Measurements from ENCODE around the gene GTF2A1L. TPM values are rescaled to one million over a fixed set of nuclear protein-coding genes. Genes with fewer than 3 reads are reported as not detected.

Gene GTF2A1L
- total RNA-seq, 1 donor from 2014 or later: not detected

DNA sequence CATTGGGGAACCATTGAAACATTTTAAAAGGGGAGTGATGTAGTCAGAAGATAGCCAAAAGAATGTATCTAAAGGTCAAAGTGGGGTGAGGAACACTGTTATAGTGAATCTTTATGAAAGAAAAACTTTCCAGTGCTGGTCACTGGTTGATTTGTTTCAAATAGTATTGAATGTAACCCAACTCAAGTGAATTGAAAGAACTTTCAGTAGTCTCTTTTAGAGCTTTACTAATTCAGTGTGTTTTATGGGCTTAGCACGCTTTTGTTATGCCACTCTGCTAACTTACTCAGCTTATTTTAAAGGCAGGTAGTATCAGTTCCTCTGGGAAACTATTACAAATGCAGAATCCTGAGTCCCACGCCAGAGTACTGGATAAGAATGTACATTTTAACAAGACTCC, 57.3 kb downstream of the GTF2A1L start:
- Mint-ChIP-seq H3K36me3 (ENCODE audit: low read depth, unreplicated experiment) (no peaks in the 10 kb centered on the region), H3K27ac (ENCODE audit: unreplicated experiment) (no peak overlapping the region), H3K4me1 (ENCODE audit: unreplicated experiment) (peaks cover 8% of the 10 kb centered on the region), H3K9me3 (ENCODE audit: unreplicated experiment) (no peaks in the 10 kb centered on the region), H3K27me3 (ENCODE audit: unreplicated experiment) (peaks cover 2% of the 10 kb centered on the region), H3K4me3 (ENCODE audit: unreplicated experiment) (no peak overlapping the region)
- DNase-seq (ENCODE audit: low spot score): no peak
- TF ChIP-seq, protein P1, sequence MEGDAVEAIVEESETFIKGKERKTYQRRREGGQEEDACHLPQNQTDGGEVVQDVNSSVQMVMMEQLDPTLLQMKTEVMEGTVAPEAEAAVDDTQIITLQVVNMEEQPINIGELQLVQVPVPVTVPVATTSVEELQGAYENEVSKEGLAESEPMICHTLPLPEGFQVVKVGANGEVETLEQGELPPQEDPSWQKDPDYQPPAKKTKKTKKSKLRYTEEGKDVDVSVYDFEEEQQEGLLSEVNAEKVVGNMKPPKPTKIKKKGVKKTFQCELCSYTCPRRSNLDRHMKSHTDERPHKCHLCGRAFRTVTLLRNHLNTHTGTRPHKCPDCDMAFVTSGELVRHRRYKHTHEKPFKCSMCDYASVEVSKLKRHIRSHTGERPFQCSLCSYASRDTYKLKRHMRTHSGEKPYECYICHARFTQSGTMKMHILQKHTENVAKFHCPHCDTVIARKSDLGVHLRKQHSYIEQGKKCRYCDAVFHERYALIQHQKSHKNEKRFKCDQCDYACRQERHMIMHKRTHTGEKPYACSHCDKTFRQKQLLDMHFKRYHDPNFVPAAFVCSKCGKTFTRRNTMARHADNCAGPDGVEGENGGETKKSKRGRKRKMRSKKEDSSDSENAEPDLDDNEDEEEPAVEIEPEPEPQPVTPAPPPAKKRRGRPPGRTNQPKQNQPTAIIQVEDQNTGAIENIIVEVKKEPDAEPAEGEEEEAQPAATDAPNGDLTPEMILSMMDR (IDR thresholded peaks at IDR 0.05; ENCODE audit: unreplicated experiment): no peak

DNA sequence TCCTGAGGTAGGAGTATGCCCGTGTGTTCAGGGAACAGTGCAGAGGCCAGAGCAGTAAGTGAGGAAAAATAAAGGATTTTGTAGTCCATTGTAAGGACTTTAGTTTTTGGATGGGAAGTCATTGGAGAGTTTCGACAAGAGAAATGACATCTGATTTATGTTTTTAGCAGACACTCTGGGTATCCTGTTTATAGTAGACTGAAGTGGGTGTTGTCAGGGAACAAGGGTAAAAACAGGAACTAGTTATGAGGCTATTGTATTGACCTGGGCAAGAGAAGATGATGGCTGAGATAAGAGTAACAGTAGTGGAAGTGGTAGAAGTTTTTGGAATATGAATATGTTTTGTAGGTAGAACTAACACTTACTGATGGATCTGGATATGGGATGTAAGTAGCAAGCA, 59.8 kb downstream of the GTF2A1L start:
- no peak for DNase-seq (ENCODE audit: low spot score)
- peaks cover 8% of the 10 kb centered on the region for H3K4me1 Mint-ChIP-seq (ENCODE audit: unreplicated experiment)

DNA sequence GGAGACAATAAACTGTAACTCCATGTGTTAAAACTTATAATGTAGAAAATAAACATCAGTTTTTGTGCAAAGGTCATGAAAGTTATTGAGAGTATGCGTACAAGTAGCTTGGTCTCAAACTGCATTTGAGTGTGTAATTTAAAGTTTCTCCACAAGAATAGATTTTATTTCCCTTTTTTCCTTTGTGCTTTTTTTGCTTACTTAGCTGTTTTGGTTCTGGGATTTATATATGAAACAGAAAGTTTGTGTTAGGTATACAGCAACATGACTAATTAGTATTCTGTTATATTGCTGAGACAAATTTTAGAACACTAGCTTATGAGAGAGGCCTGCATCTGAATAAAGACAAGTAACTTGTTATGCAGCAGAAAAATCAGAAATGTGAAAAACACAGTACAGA, 67.5 kb downstream of the GTF2A1L start:
- no peaks in the 10 kb centered on the region for H3K9me3 Mint-ChIP-seq (ENCODE audit: unreplicated experiment)
- no peaks in the 10 kb centered on the region for H3K36me3 Mint-ChIP-seq (ENCODE audit: low read depth, unreplicated experiment)

More for the DNA sequence above, 59.8 kb downstream of the GTF2A1L start:
- H3K4me3 Mint-ChIP-seq (ENCODE audit: unreplicated experiment): no peak overlapping the region
- no peaks in the 10 kb centered on the region for H3K9me3 Mint-ChIP-seq (ENCODE audit: unreplicated experiment)
- TF ChIP-seq, protein P1 (IDR thresholded peaks at IDR 0.05; ENCODE audit: unreplicated experiment): no peak
- peak overlapping the region; percentile 6 for H3K27ac Mint-ChIP-seq (ENCODE audit: unreplicated experiment)
- no peaks in the 10 kb centered on the region for H3K27me3 Mint-ChIP-seq (ENCODE audit: unreplicated experiment)
- H3K36me3 Mint-ChIP-seq (ENCODE audit: low read depth, unreplicated experiment): no peaks in the 10 kb centered on the region

DNA sequence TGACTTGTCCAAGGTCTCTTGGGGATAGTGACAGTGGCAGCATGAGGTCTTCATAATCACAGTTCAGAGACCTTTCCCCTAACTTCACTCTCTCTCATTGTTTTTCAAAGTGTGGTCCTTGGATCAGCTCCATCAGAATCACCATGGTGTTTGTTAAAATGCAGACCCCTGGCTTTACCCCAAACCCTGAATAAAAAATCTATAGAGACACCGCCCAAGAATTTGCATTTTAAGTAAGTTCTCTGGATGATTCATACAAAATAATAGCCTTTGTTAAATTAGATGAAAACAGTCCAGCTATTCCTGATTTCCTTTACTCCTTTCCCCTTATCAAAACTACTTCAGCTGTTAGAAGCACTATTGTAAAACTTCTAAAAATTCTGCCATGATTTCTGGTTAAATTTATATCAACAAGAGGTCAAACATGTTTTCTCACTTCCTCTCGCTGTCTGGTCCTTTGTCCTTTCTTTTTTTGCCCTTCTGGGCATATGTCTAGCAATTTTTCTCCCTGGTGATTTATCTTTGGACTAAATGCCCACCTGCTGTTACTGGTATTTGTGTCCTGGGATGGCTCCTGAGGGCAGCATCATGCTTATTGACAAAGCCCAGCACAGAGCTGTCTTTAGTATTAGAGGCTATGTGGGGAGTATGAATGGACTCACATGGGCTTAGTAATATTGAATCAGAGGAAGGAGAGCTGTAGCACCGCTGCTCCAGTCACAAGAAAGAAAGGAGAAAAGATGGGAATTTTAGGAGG, 74.5 kb downstream of the GTF2A1L start:
- DNase-seq (ENCODE audit: low spot score): no peak
- TF ChIP-seq, protein P1 (IDR thresholded peaks at IDR 0.05; ENCODE audit: unreplicated experiment): no peak

More for the DNA sequence above, 67.5 kb downstream of the GTF2A1L start:
- H3K4me3 Mint-ChIP-seq (ENCODE audit: unreplicated experiment): no peak overlapping the region
- TF ChIP-seq, protein P1 (IDR thresholded peaks at IDR 0.05; ENCODE audit: unreplicated experiment): no peak
- no peaks in the 10 kb centered on the region for H3K4me1 Mint-ChIP-seq (ENCODE audit: unreplicated experiment)
- H3K27me3 Mint-ChIP-seq (ENCODE audit: unreplicated experiment): peaks cover 4% of the 10 kb centered on the region
- no peak for DNase-seq (ENCODE audit: low spot score)
- no peak overlapping the region for H3K27ac Mint-ChIP-seq (ENCODE audit: unreplicated experiment)

DNA sequence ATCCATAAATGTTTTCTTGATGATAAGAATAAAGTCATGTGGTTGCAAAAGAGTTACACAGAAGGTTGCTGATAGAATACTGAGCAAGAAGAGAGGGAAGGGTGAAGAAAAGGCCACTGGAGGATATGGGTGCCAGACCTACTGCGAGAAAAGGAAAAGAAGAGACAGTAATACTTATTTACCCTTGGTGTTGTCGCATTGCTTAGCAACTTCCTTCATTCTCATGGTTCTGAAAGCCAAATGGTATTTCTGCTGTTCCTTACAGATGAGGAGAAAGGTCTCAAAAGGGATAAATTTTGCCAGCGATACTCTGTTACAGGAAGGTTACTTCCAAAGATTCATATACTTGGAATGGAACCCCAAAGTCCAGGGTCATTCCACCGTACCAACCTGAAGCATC, 75.4 kb downstream of the GTF2A1L start:
- DNase-seq (ENCODE audit: low spot score): no peak
- no peaks in the 10 kb centered on the region for H3K36me3 Mint-ChIP-seq (ENCODE audit: low read depth, unreplicated experiment)
- TF ChIP-seq, protein P1 (IDR thresholded peaks at IDR 0.05; ENCODE audit: unreplicated experiment): no peak

More for the DNA sequence above, 74.5 kb downstream of the GTF2A1L start:
- Mint-ChIP-seq H3K9me3 (ENCODE audit: unreplicated experiment) (no peaks in the 10 kb centered on the region), H3K4me3 (ENCODE audit: unreplicated experiment) (no peak overlapping the region), H3K27me3 (ENCODE audit: unreplicated experiment) (peaks cover 5% of the 10 kb centered on the region), H3K4me1 (ENCODE audit: unreplicated experiment) (peaks cover 5% of the 10 kb centered on the region), H3K36me3 (ENCODE audit: low read depth, unreplicated experiment) (no peaks in the 10 kb centered on the region), H3K27ac (ENCODE audit: unreplicated experiment) (no peak overlapping the region)

More for the DNA sequence above, 75.4 kb downstream of the GTF2A1L start:
- Mint-ChIP-seq H3K4me1 (ENCODE audit: unreplicated experiment) (peaks cover 5% of the 10 kb centered on the region), H3K4me3 (ENCODE audit: unreplicated experiment) (no peak overlapping the region), H3K9me3 (ENCODE audit: unreplicated experiment) (no peaks in the 10 kb centered on the region), H3K27me3 (ENCODE audit: unreplicated experiment) (peaks cover 5% of the 10 kb centered on the region), H3K27ac (ENCODE audit: unreplicated experiment) (no peak overlapping the region)
